ENCODE data around the gene CHI3L2.

Gene CHI3L2

DNA sequence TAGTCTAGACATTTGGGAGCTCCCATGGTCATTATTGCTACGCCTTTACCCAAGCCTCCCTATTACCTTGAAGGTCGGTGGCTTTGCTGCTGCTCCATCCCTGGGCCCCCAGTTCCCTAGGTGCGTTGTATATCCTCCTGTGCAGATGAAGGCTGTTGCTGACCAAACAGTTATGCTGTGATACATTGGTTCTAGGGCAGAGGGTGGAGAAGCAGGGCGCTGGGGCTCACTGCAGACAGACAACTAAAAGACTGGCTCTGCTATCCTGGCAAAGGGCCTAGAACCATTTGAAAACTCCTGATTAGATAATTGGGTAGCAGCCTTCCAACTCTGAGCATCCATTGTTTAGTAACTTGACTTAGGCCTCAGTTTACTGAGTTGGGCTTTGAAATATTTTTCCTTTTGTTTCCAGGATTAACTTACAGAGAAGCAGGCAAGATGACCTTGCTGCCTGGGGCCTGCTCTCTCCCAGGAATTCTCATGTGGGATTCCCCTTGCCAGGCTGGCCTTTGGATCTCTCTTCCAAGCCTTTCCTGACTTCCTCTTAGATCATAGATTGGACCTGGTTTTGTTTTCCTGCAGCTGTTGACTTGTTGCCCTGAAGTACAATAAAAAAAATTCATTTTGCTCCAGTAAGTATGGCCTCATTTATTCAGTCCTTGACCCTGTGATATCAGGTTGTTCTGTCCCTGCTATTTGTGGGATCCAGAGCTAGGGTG, 15.5 kb downstream of the CHI3L2 start:
- Histone ChIP-seq H3K27ac (no peak overlapping the region), H3K9me3 (ENCODE audit: severe bottlenecking) (no peaks in the 10 kb centered on the region), H3K27me3 (ENCODE audit: insufficient read depth, low read depth, severe bottlenecking) (peaks cover 11% of the 10 kb centered on the region), H3K36me3 (no peaks in the 10 kb centered on the region), H3K4me3 (ENCODE audit: low read depth, low read length) (no peak overlapping the region)
- TF ChIP-seq, protein P1, sequence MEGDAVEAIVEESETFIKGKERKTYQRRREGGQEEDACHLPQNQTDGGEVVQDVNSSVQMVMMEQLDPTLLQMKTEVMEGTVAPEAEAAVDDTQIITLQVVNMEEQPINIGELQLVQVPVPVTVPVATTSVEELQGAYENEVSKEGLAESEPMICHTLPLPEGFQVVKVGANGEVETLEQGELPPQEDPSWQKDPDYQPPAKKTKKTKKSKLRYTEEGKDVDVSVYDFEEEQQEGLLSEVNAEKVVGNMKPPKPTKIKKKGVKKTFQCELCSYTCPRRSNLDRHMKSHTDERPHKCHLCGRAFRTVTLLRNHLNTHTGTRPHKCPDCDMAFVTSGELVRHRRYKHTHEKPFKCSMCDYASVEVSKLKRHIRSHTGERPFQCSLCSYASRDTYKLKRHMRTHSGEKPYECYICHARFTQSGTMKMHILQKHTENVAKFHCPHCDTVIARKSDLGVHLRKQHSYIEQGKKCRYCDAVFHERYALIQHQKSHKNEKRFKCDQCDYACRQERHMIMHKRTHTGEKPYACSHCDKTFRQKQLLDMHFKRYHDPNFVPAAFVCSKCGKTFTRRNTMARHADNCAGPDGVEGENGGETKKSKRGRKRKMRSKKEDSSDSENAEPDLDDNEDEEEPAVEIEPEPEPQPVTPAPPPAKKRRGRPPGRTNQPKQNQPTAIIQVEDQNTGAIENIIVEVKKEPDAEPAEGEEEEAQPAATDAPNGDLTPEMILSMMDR (IDR thresholded peaks at IDR 0.05; ENCODE audit: low read depth, low read length), result no peak
- no peak for DNase-seq

DNA sequence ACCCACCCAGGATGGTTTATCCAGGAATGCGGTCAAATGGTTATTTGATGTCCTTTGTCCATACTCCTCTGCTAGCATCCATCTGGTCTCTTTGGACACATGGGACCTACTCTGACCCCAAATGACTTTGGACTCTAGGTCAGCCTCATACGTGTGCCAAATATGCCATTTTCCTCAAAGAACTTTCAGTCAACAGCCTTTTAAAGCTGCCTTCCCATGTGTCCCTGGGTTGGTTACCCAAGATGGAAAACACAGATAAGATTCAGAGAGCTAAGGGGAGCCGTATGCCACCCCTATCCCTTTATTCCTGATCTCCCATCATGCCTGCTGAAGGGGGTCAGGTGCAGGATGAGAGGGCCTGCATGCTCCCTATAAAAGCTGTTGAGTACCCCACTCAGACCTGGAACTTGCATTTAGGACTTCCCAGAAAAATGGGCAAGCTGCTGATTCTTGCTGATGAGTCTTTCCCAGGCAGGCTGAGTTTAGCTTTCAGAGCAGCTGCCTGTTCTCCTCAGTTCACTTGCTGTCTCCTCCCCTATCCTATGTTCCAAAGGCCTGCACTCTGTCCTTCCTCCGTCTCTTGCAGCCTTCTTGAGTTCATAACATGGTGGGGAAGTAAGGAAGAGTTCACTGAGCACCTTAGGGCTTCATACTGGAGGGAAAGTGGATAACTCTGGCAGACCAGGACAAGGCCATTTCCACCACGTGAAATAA, 19.8 kb downstream of the CHI3L2 start:
- DNase-seq, result no peak
- TF ChIP-seq, protein P1 (IDR thresholded peaks at IDR 0.05; ENCODE audit: low read depth, low read length), result no peak
- Histone ChIP-seq H3K27me3 (ENCODE audit: insufficient read depth, low read depth, severe bottlenecking) (peaks cover 18% of the 10 kb centered on the region), H3K36me3 (no peaks in the 10 kb centered on the region), H3K9me3 (ENCODE audit: severe bottlenecking) (no peaks in the 10 kb centered on the region), H3K27ac (no peak overlapping the region), H3K4me3 (ENCODE audit: low read depth, low read length) (no peak overlapping the region)

DNA sequence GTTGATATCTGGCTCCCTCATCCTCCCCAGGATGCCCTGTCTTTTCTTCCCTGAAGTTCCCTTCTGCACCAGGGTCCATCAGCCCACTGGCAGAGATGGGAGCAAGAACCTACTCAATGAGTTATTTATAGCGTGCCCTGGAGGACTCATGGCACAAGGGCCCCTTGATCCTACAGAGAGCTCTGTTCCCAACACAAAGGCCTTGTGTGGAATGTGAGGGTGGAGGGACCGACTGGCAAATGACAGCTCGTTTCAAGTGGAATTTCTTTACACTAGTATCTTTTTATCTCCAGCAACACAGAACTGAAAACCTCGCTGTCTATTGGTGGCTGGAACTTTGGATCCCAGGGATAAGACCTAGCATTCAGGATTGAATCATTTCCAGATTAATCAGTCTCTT, 22.4 kb downstream of the CHI3L2 start:
- Histone ChIP-seq H3K4me3 (ENCODE audit: low read depth, low read length) (no peak overlapping the region), H3K27ac (no peak overlapping the region), H3K9me3 (ENCODE audit: severe bottlenecking) (no peaks in the 10 kb centered on the region), H3K27me3 (ENCODE audit: insufficient read depth, low read depth, severe bottlenecking) (peaks cover 11% of the 10 kb centered on the region), H3K36me3 (no peaks in the 10 kb centered on the region)
- TF ChIP-seq, protein P1 (IDR thresholded peaks at IDR 0.05; ENCODE audit: low read depth, low read length), result no peak
- DNase-seq, result no peak

DNA sequence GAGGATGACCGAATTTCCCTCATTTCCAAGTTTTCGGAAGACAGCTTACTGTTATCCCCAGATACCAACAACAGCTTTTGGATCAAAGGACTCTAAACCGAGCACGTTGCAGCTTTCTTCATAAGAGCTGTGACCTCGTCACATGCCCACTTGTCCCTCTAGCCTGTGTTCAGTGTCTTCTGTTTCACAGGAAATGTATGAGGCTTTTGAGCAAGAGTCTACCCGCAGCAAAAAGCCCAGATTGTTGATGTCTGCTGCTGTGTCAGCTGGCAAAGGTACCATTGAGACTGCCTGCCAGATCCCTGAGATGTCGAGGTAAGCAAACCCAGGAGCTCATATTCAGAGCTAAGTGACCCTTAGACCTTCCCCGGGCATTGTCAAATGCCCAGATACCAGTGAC, 24.1 kb downstream of the CHI3L2 start:
- TF ChIP-seq, protein P1 (IDR thresholded peaks at IDR 0.05; ENCODE audit: low read depth, low read length), result no peak
- Histone ChIP-seq H3K4me3 (ENCODE audit: low read depth, low read length) (no peak overlapping the region), H3K27me3 (ENCODE audit: insufficient read depth, low read depth, severe bottlenecking) (peaks cover 17% of the 10 kb centered on the region), H3K27ac (no peak overlapping the region), H3K9me3 (ENCODE audit: severe bottlenecking) (no peaks in the 10 kb centered on the region), H3K36me3 (no peaks in the 10 kb centered on the region)
- no peak for DNase-seq

DNA sequence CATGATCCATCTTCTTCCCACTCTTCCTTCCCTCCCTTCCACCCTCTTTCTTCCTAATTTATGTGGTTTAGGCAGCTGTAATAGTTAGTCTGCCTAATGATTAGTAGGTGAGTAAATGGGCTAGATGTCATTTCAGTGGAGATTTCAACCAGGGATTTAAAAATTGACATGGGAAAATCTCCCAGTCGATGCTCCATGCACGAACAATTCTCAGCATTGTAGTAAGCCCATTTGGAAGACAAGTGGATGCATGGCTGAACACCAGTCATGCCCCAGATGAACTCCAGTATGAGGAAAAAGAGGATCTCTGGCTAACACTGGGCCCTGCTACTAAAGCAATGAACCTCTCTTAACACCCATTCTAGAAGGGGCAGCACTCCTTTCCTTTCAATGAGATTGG, 25.3 kb downstream of the CHI3L2 start:
- Histone ChIP-seq H3K27ac (no peak overlapping the region), H3K9me3 (ENCODE audit: severe bottlenecking) (no peaks in the 10 kb centered on the region), H3K27me3 (ENCODE audit: insufficient read depth, low read depth, severe bottlenecking) (peaks cover 22% of the 10 kb centered on the region), H3K36me3 (no peaks in the 10 kb centered on the region), H3K4me3 (ENCODE audit: low read depth, low read length) (no peak overlapping the region)
- TF ChIP-seq, protein P1 (IDR thresholded peaks at IDR 0.05; ENCODE audit: low read depth, low read length), result no peak
- no peak for DNase-seq

All from WERI-Rb-1 (cell line).